ENCODE results near the gene PPP2CA.

PPP2CA gene

GRCh38 chr5:134146651-134147518 lies 79.0 kb downstream of the PPP2CA start:
- DNase-seq: no peak

- DNase-seq: peak; percentile 55 to 80 (median 72)
These were observed 79.9 kb downstream of the PPP2CA start for GRCh38 chr5:134145779-134146581.

DNA sequence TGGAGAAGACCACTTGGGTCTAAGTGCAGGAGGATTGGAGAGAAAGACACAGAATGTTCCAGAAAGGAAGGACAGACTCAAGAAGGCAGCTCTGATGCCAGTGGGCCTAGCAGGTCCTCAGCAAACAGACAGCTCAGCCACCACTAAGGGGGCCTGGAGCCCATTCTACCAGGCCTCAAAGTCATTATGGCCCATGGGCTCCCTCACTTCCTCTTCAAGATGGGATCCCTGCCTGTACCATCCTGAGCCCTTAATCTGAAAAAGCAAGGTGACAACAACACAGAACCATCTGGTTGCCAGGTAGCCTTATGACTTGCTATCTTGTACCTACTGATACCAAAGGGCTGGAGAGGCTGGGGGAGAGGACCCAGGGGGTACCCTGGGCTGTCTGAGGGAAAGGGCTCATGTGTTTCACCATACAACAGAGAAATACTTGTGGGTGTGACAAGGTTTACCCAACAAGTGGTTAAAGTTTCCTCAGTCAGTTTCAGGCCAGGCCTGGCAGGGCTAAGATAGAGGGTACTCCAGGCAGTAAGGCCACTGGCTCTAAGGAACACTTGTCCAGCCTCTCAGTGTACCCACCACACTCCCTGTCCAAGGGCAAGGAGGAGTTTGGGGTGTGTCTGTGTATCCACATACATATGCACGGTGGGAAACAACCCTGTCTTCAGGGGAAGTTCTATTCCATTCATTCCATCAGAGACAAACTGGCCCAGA lies 80.7 kb downstream of the PPP2CA start:
- DNase-seq: no peak

Data from activated CD4-positive, CD25-positive, alpha-beta regulatory T cell (primary cell).